ENCODE results near the gene NEURL4.

GRCh38 chr17:7328009-7328408, 1.1 kb downstream of the NEURL4 start:
- no peak for TF ChIP-seq CTCF (IDR thresholded peaks at IDR 0.05)
- no peak for TF ChIP-seq POLR2A (IDR thresholded peaks at IDR 0.05)
